ENCODE data around the gene ISM2. TPM values are rescaled to one million over a fixed set of nuclear protein-coding genes. Genes with fewer than 3 reads are reported as not detected.

Gene ISM2
- total and polyA plus RNA-seq, 2 of the 13 experiments (the other 11 are each of a cell fraction or from before 2014, with no cell fraction given), result 1.8 to 40.7 TPM

GRCh38 chr14:77511486-77512162, 13.0 kb upstream of the ISM2 start:
- DNase-seq (ENCODE audit: low spot score) (no peak), ATAC-seq (no peak), FAIRE-seq (no peak)
- Histone ChIP-seq H3K9ac (ENCODE audit: insufficient read depth, low read depth, low read length) (no peak overlapping the region), H3K36me3 (replicated peaks in 1 of 2; ENCODE audit: control insufficient read depth in 1 of 2, insufficient read depth in 2 of 2, low read length in 2 of 2) (peaks cover 4 to 22% of the 10 kb centered on the region in 2 experiments; a peak in 3 of 5 replicates), H3K4me2 (ENCODE audit: low read depth, low read length) (no peak overlapping the region), H3K27ac (ENCODE audit: extremely low read length, insufficient read depth, low read length) (no peak overlapping the region), H3K79me2 (ENCODE audit: insufficient read depth, low read length) (no peaks in the 10 kb centered on the region), H3K4me1 (ENCODE audit: insufficient read depth, low read length) (peaks cover 29% of the 10 kb centered on the region), H4K20me1 (ENCODE audit: insufficient read depth, low read length) (no peaks in the 10 kb centered on the region), H3K27me3 (ENCODE audit: control insufficient read depth in 1 of 2, insufficient read depth in 2 of 2, low read length in 2 of 2) (no peaks in the 10 kb centered on the region), H3K4me3 (replicated peaks in 1 of 3; ENCODE audit: insufficient read depth in 1 of 3, low read depth in 2 of 3, low read length in 3 of 3) (no peak overlapping the region), H3K9me3 (ENCODE audit: low read length) (no peaks in the 10 kb centered on the region), H2AFZ (ENCODE audit: low read length) (no peak overlapping the region)
- intact Hi-C loops (cut with micrococcal nuclease; ENCODE audit: unreplicated experiment) (no loop called here), in situ Hi-C loops (cut with HindIII; ENCODE audit: extremely low pct_ligation_motif_present, low pct_unique_long_range_greater_than_20kb) (no loop called here)
- WGBS (ENCODE audit: low lambda C conversion rate), result 95% methylated on average over 8 of the region's 8 CpGs
- CTCF ChIA-PET (ENCODE audit: low intra/inter-chr PET ratio, low total read pairs), result no interaction called here
- TF ChIP-seq FOXO4 (CRISPR knock-in tag; conservative IDR thresholded peaks at IDR 0.05) (0 out of 2 replicates have a peak, but pooled peaks have one; percentile 12), HNRNPH1 (optimal IDR thresholded peaks at IDR 0.05; ENCODE audit: low read depth, low read length) (no peak), SIX1 (CRISPR knock-in tag; IDR thresholded peaks at IDR 0.05; ENCODE audit: borderline replicate concordance) (no peak), ISL2 (CRISPR knock-in tag; IDR thresholded peaks at IDR 0.05) (no peak), MNT (IDR thresholded peaks at IDR 0.05) (no peak), HBP1 (CRISPR knock-in tag; IDR thresholded peaks at IDR 0.05; ENCODE audit: low read depth) (no peak)
- POLR2A ChIA-PET, result no interaction called here
- BruUV-seq (replicated peaks), result no TSS peak

All from HepG2 (cell line).